CD4-positive, CD25-positive, alpha-beta regulatory T cell (primary cell): Measurements from ENCODE around the gene DUS2. TPM values are rescaled to one million over a fixed set of nuclear protein-coding genes. Genes with fewer than 3 reads are reported as not detected.
A peak's percentile ranks its signal among the peaks of the same experiment; 100 is the strongest.
"Not testable (repeated sequence)": the region's sequence is repeated elsewhere in the genome, so short reads cannot be mapped to it uniquely, and the experiment has no call there.

ENCODE experiments used
- ATAC-seq, 2 donors: fragments of 150-1000 bp; cut with Tn5 transposase; one replicate each; pipeline ENCODE4 v1.10.0; 2021; ENCODE audit warnings: low read depth in 2 of 2, moderate number of reproducible peaks in 2 of 2, moderate library complexity in 1 of 2
- DNase-seq, 3 donors: peaks; one replicate each; pipeline versions ENCODE4 v3.0.0 to v3.0.0-alpha.2; 2012 to 2022; ENCODE audit warnings: mixed read lengths in 1 of 3
- H3K27ac ChIP-seq: one replicate; pipeline ENCODE4 v1.7.0; 2013; ENCODE audit warnings: mild to moderate bottlenecking, low read length; ENCODE audit not compliant: insufficient read depth, poor library complexity, severe bottlenecking
- H3K27me3 ChIP-seq: one replicate; pipeline ENCODE4 v1.7.0; 2013; ENCODE audit warnings: low read length; ENCODE audit not compliant: control insufficient read depth, insufficient read depth
- H3K36me3 ChIP-seq: one replicate; pipeline ENCODE4 v1.7.0; 2013; ENCODE audit warnings: mild to moderate bottlenecking, low read length, moderate library complexity; ENCODE audit not compliant: control insufficient read depth, insufficient read depth
- H3K4me1 ChIP-seq: 2 replicates; pipeline ENCODE4 v1.7.0; 2013; ENCODE audit warnings: mild to moderate bottlenecking, low read length; ENCODE audit not compliant: insufficient read depth, control insufficient read depth, poor library complexity, severe bottlenecking
- H3K4me3 ChIP-seq: one replicate; pipeline ENCODE4 v1.7.0; 2013; ENCODE audit warnings: low read depth, mild to moderate bottlenecking, low read length, moderate library complexity
- H3K9me3 ChIP-seq, 2 experiments: 1 replicate in 1 of 2; 2 replicates in 1 of 2; pipeline ENCODE4 v1.7.0; 2013; ENCODE audit warnings: low read length in 2 of 2, mild to moderate bottlenecking in 1 of 2, moderate library complexity in 1 of 2; ENCODE audit not compliant: control insufficient read depth in 2 of 2
- H3K27ac Mint-ChIP-seq, 3 donors: one replicate each; pipeline ENCODE4 v1.8.0; 2020 to 2022; ENCODE audit warnings: mild to moderate bottlenecking in 3 of 3, mixed read lengths in 3 of 3, moderate library complexity in 2 of 3
- H3K27me3 Mint-ChIP-seq: one replicate; pipeline ENCODE4 v1.8.0; 2022; ENCODE audit warnings: mild to moderate bottlenecking, mixed read lengths
- H3K36me3 Mint-ChIP-seq: one replicate; pipeline ENCODE4 v1.8.0; 2020; ENCODE audit warnings: mixed read lengths
- H3K4me1 Mint-ChIP-seq, 4 donors: one replicate each; pipeline ENCODE4 v1.8.0; 2020 to 2022; ENCODE audit warnings: mixed read lengths in 4 of 4, mild to moderate bottlenecking in 1 of 4
- H3K4me3 Mint-ChIP-seq, 4 donors: one replicate each; pipeline ENCODE4 v1.8.0; 2020 to 2022; ENCODE audit warnings: mild to moderate bottlenecking in 4 of 4, mixed read lengths in 4 of 4, moderate library complexity in 3 of 4
- H3K9me3 Mint-ChIP-seq, 7 donors: one replicate each; pipeline ENCODE4 v1.8.0; 2020 to 2022; ENCODE audit warnings: mixed read lengths in 7 of 7, mild to moderate bottlenecking in 3 of 7, moderate library complexity in 2 of 7
- polyA plus RNA-seq, 4 donors: library from polyadenylated mRNA; unstranded; fragments of 300-500 nt; fragmentation: Illumina TruSeq; gene quantifications; one replicate each; pipeline ENCODE4 v1.2.3, GENCODE V29; 2021
- total RNA-seq: library from RNA; stranded (reverse); gene quantifications from one replicate; pipeline ENCODE4 v1.2.3, GENCODE V29; 2022

The DUS2 gene
- total and polyA plus RNA-seq, 5 donors from 2014 or later = 7.7 to 15.2 (median 11.3) TPM

GRCh38 chr16:68000450-68000849 is 22.6 kb upstream of the DUS2 start:
- H3K36me3 ChIP-seq = no peaks in the 10 kb centered on the region
- H3K9me3 Mint-ChIP-seq = no peaks in the 10 kb centered on the region
- H3K27ac ChIP-seq = peak overlapping the region; percentile 73
- H3K4me3 Mint-ChIP-seq = peak overlapping the region; percentile 83 to 96 (median 89)
- H3K4me1 Mint-ChIP-seq = peaks cover 16 to 80% (median 45%) of the 10 kb centered on the region in 4 donors
- H3K27me3 ChIP-seq = no peaks in the 10 kb centered on the region
- H3K4me3 ChIP-seq = peak overlapping the region; percentile 82
- ATAC-seq (no peak), DNase-seq (peak in 1 of 3 donors; percentile 21)
- H3K4me1 ChIP-seq = peaks cover 80% of the 10 kb centered on the region
- no peaks in the 10 kb centered on the region for H3K9me3 ChIP-seq
- no peaks in the 10 kb centered on the region for H3K27me3 Mint-ChIP-seq
- peak overlapping the region; percentile 92 to 96 (median 95) for H3K27ac Mint-ChIP-seq
- H3K36me3 Mint-ChIP-seq = peaks cover 11% of the 10 kb centered on the region

- peaks cover 24 to 75% (median 41%) of the 10 kb centered on the region in 4 donors for H3K4me1 Mint-ChIP-seq
These were observed 20.1 kb upstream of the DUS2 start for GRCh38 chr16:68003031-68003430.

GRCh38 chr16:68005211-68005610 is 17.9 kb upstream of the DUS2 start:
- H3K27ac Mint-ChIP-seq = peak overlapping the region; percentile 99 to 100 (median 99)
- DNase-seq (no peak), ATAC-seq (no peak)
- H3K4me1 Mint-ChIP-seq = peaks cover 12 to 66% (median 29%) of the 10 kb centered on the region in 4 donors
- H3K4me3 Mint-ChIP-seq = peak overlapping the region in 3 of 4 donors; percentile 38 to 79 (median 73)
- H3K36me3 Mint-ChIP-seq = peaks cover 3% of the 10 kb centered on the region
- H3K9me3 ChIP-seq = no peaks in the 10 kb centered on the region
- no peaks in the 10 kb centered on the region for H3K9me3 Mint-ChIP-seq
- no peaks in the 10 kb centered on the region for H3K27me3 ChIP-seq
- peaks cover 64% of the 10 kb centered on the region for H3K4me1 ChIP-seq
- peak overlapping the region; percentile 78 for H3K27ac ChIP-seq
- H3K36me3 ChIP-seq = no peaks in the 10 kb centered on the region
- no peak overlapping the region for H3K4me3 ChIP-seq
- no peaks in the 10 kb centered on the region for H3K27me3 Mint-ChIP-seq

More at GRCh38 chr16:68003031-68003430, 20.1 kb upstream of the DUS2 start:
- Mint-ChIP-seq H3K27me3 (no peaks in the 10 kb centered on the region), H3K36me3 (peaks cover 7% of the 10 kb centered on the region), H3K9me3 (no peaks in the 10 kb centered on the region), H3K27ac (peak overlapping the region; percentile 60 to 95 (median 87)), H3K4me3 (peak overlapping the region in 3 of 4 donors; percentile 8 to 50 (median 50))
- Histone ChIP-seq H3K27ac (no peak overlapping the region), H3K36me3 (no peaks in the 10 kb centered on the region), H3K4me3 (no peak overlapping the region), H3K9me3 (no peaks in the 10 kb centered on the region), H3K4me1 (peaks cover 84% of the 10 kb centered on the region), H3K27me3 (no peaks in the 10 kb centered on the region)
- no peak for DNase-seq
- no peak for ATAC-seq

GRCh38 chr16:68005786-68006286 is 17.2 kb upstream of the DUS2 start:
- Mint-ChIP-seq H3K27me3 (no peaks in the 10 kb centered on the region), H3K9me3 (no peaks in the 10 kb centered on the region), H3K27ac (peak overlapping the region; percentile 99 to 100 (median 99)), H3K36me3 (peaks cover 3% of the 10 kb centered on the region), H3K4me3 (peak overlapping the region; percentile 73 to 79 (median 76)), H3K4me1 (peaks cover 8 to 65% (median 23%) of the 10 kb centered on the region in 4 donors)
- H3K36me3 ChIP-seq = no peaks in the 10 kb centered on the region
- no peaks in the 10 kb centered on the region for H3K9me3 ChIP-seq
- ATAC-seq (peak; percentile 99), DNase-seq (peak; percentile 32 to 97 (median 84))
- peaks cover 58% of the 10 kb centered on the region for H3K4me1 ChIP-seq
- H3K27me3 ChIP-seq = no peaks in the 10 kb centered on the region
- peak overlapping the region; percentile 78 for H3K27ac ChIP-seq
- H3K4me3 ChIP-seq = peak overlapping the region; percentile 29

GRCh38 chr16:68009157-68009735 is 13.8 kb upstream of the DUS2 start:
- H3K27ac Mint-ChIP-seq = peak overlapping the region; percentile 38 to 67 (median 42)
- no peaks in the 10 kb centered on the region for H3K9me3 Mint-ChIP-seq
- no peaks in the 10 kb centered on the region for H3K27me3 ChIP-seq
- H3K9me3 ChIP-seq = no peaks in the 10 kb centered on the region
- no peak overlapping the region for H3K27ac ChIP-seq
- DNase-seq = no peak
- H3K4me1 Mint-ChIP-seq = peaks cover 8 to 49% (median 14%) of the 10 kb centered on the region in 4 donors
- H3K27me3 Mint-ChIP-seq = no peaks in the 10 kb centered on the region
- no peak for ATAC-seq
- no peaks in the 10 kb centered on the region for H3K36me3 ChIP-seq
- H3K4me3 ChIP-seq = no peak overlapping the region
- H3K4me3 Mint-ChIP-seq = no peak overlapping the region
- peaks cover 35% of the 10 kb centered on the region for H3K4me1 ChIP-seq
- no peaks in the 10 kb centered on the region for H3K36me3 Mint-ChIP-seq

- not testable (repeated sequence) for ATAC-seq, H3K27me3 Mint-ChIP-seq, H3K9me3 Mint-ChIP-seq, H3K9me3 ChIP-seq, H3K36me3 Mint-ChIP-seq, DNase-seq, H3K4me3 Mint-ChIP-seq, H3K27ac ChIP-seq, H3K36me3 ChIP-seq, H3K4me3 ChIP-seq, H3K27me3 ChIP-seq
- Mint-ChIP-seq H3K27ac (peak overlapping the region; percentile 67 to 98 (median 88)), H3K4me1 (peaks cover 8 to 44% (median 12%) of the 10 kb centered on the region in 4 donors)
- H3K4me1 ChIP-seq = peaks cover 29% of the 10 kb centered on the region
These were observed 13.2 kb upstream of the DUS2 start for GRCh38 chr16:68009872-68010271.

- no peaks in the 10 kb centered on the region for H3K27me3 ChIP-seq
- no peaks in the 10 kb centered on the region for H3K9me3 ChIP-seq
- H3K4me1 ChIP-seq = peaks cover 7% of the 10 kb centered on the region
- Mint-ChIP-seq H3K4me3 (peak overlapping the region in 2 of 4 donors; percentile 7 to 32), H3K27ac (no peak overlapping the region), H3K36me3 (no peaks in the 10 kb centered on the region), H3K9me3 (no peaks in the 10 kb centered on the region), H3K4me1 (peaks cover 0 to 20% (median under 1%) of the 10 kb centered on the region in 4 donors), H3K27me3 (no peaks in the 10 kb centered on the region)
- DNase-seq (peak in 1 of 3 donors; percentile 64), ATAC-seq (peak in 1 of 2 donors; percentile 37)
- no peaks in the 10 kb centered on the region for H3K36me3 ChIP-seq
- H3K4me3 ChIP-seq = no peak overlapping the region
- H3K27ac ChIP-seq = no peak overlapping the region
These were observed 9.6 kb upstream of the DUS2 start for GRCh38 chr16:68013440-68013839.

- no peak within 1 kb of the TSS for H3K4me3 Mint-ChIP-seq
- no peaks in the 10 kb centered on the region for H3K27me3 Mint-ChIP-seq
- no peaks in the 10 kb centered on the region for H3K9me3 Mint-ChIP-seq
- H3K27me3 ChIP-seq = no peaks in the 10 kb centered on the region
- no peaks in the 10 kb centered on the region for H3K36me3 ChIP-seq
- H3K27ac ChIP-seq = no peak within 1 kb of the TSS
- no peak within 1 kb of the TSS for H3K4me3 ChIP-seq
- H3K4me1 ChIP-seq = peaks cover 7% of the 10 kb centered on the region
- peak within 1 kb of the TSS in 2 of 3 donors; percentile 38 to 51 for H3K27ac Mint-ChIP-seq
- peaks cover 0 to 14% (median 1%) of the 10 kb centered on the region in 4 donors for H3K4me1 Mint-ChIP-seq
- H3K36me3 Mint-ChIP-seq = no peaks in the 10 kb centered on the region
- DNase-seq (no peak), ATAC-seq (no peak)
- no peaks in the 10 kb centered on the region for H3K9me3 ChIP-seq
These were observed 7.4 kb upstream of the DUS2 start, which contains the start of gene DPEP2NB for GRCh38 chr16:68015681-68016080. Gene DPEP2NB (minus strand): TSS chr16:68015911. CDS start chr16:68015770, 141 bp downstream.
